GM13977 (cell line): ENCODE data around the gene LYZL1.
"Not testable (repeated sequence)": the region's sequence is repeated elsewhere in the genome, so short reads cannot be mapped to it uniquely, and the experiment has no call there.

Experiments
- DNase-seq: peaks from one replicate; pipeline ENCODE4 v3.0.0; 2012; ENCODE audit warnings: low spot score
- CTCF ChIP-seq: IDR thresholded peaks from 2 replicates; pipeline ENCODE4 v1.5.1; 2012; ENCODE audit warnings: mild to moderate bottlenecking, control low read depth; ENCODE audit not compliant: insufficient read depth; ENCODE audit errors: extremely low read depth, missing control alignments
- in situ Hi-C: fragments of 300-500 bp; cut with MboI; formaldehyde crosslinking; loops from one replicate; pipeline ENCODE4 v1.12.0; 2022; ENCODE audit warnings: low sequenced_read_pairs, low pct_unique_long_range_greater_than_20kb, mixed read lengths, inconsistent platforms; ENCODE audit not compliant: unreplicated experiment

Gene LYZL1

GRCh38 chr10:29319205-29319781 is 30.4 kb downstream of the LYZL1 start:
- no peak for DNase-seq
- in situ Hi-C loops = loop anchor here (25.0 kb wide), 1 partner anchor 657 kb away; no protein-coding TSS in a partner anchor
- TF ChIP-seq CTCF = no peak

- DNase-seq = not testable (repeated sequence)
- in situ Hi-C loops = loop anchor here (25.0 kb wide), 1 partner anchor 658 kb away; no protein-coding TSS in a partner anchor
These were observed 31.8 kb downstream of the LYZL1 start for GRCh38 chr10:29320680-29321121.

- TF ChIP-seq CTCF = no peak
- no peak for DNase-seq
- in situ Hi-C loops = loop anchor here (25.0 kb wide), 1 partner anchor 659 kb away; no protein-coding TSS in a partner anchor
These were observed 32.8 kb downstream of the LYZL1 start for GRCh38 chr10:29321656-29322055.

GRCh38 chr10:29322918-29323317 is 34.0 kb downstream of the LYZL1 start:
- in situ Hi-C loops = loop anchor here (25.0 kb wide), 1 partner anchor 661 kb away; no protein-coding TSS in a partner anchor
- no peak for DNase-seq
- TF ChIP-seq CTCF = no peak

GRCh38 chr10:29323367-29323766 is 34.5 kb downstream of the LYZL1 start:
- TF ChIP-seq CTCF = no peak
- in situ Hi-C loops = loop anchor here (25.0 kb wide), 1 partner anchor 661 kb away; no protein-coding TSS in a partner anchor
- no peak for DNase-seq

GRCh38 chr10:29324220-29324841 is 35.5 kb downstream of the LYZL1 start:
- TF ChIP-seq CTCF = no peak
- DNase-seq = no peak
- in situ Hi-C loops = loop anchor here (25.0 kb wide), 1 partner anchor 662 kb away; no protein-coding TSS in a partner anchor

GRCh38 chr10:29326299-29326698 is 37.4 kb downstream of the LYZL1 start:
- no peak for TF ChIP-seq CTCF
- in situ Hi-C loops = no loop called here
- no peak for DNase-seq
